ENCODE results near the gene CEACAM5.
A peak's percentile ranks its signal among the peaks of the same experiment; 100 is the strongest.
"Not testable (repeated sequence)": the region's sequence is repeated elsewhere in the genome, so short reads cannot be mapped to it uniquely, and the experiment has no call there.

The CEACAM5 gene

GRCh38 chr19:41740415-41741243 is 32.2 kb downstream of the CEACAM5 start:
- no peak for DNase-seq (ENCODE audit: low read depth in 2 of 2)

DNA sequence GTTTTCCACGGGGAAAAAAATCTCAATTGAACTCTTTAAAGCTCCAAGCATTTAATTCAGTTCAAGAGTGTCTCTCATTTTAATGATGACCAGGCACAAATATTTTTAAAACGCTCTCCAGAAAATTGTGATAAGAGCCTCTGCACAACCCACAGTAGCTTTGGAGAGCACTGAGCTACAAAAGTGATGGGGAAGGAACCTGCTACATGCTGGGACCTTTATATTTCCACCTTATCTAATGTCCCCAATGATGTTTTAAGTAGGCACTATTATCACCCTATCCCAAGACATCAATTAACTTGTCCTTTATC is 32.8 kb downstream of the CEACAM5 start:
- no peak for DNase-seq (ENCODE audit: low read depth in 2 of 2)

- no peak for DNase-seq (ENCODE audit: low read depth in 2 of 2)
These were observed 36.4 kb downstream of the CEACAM5 start for GRCh38 chr19:41744850-41745249.

DNA sequence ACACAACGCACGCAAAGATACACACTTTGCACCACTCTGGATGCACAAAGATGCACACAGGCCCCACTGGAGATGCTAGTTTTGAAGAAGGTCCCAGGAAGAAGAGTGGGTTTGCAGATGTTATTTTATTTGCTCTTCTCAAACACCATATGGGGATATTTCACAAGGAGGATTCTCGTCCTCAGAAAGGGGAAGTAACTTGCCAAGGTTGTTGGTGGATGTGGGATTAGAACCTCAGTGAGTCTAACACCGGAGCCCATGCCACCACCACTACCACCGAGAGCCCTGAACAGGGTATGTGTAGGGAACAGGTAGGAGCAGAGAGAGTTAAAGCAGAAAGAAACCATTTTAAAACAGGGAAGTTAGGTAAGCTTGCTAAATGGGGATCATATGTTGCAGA is 37.3 kb downstream of the CEACAM5 start:
- no peak for DNase-seq (ENCODE audit: low read depth in 2 of 2)

- DNase-seq (ENCODE audit: low read depth in 2 of 2): peak in 1 of 2 donors; percentile 7
These were observed 38.3 kb downstream of the CEACAM5 start for GRCh38 chr19:41746593-41747227.

- DNase-seq (ENCODE audit: low read depth in 2 of 2): no peak
These were observed 39.6 kb downstream of the CEACAM5 start for GRCh38 chr19:41748012-41748411.

DNA sequence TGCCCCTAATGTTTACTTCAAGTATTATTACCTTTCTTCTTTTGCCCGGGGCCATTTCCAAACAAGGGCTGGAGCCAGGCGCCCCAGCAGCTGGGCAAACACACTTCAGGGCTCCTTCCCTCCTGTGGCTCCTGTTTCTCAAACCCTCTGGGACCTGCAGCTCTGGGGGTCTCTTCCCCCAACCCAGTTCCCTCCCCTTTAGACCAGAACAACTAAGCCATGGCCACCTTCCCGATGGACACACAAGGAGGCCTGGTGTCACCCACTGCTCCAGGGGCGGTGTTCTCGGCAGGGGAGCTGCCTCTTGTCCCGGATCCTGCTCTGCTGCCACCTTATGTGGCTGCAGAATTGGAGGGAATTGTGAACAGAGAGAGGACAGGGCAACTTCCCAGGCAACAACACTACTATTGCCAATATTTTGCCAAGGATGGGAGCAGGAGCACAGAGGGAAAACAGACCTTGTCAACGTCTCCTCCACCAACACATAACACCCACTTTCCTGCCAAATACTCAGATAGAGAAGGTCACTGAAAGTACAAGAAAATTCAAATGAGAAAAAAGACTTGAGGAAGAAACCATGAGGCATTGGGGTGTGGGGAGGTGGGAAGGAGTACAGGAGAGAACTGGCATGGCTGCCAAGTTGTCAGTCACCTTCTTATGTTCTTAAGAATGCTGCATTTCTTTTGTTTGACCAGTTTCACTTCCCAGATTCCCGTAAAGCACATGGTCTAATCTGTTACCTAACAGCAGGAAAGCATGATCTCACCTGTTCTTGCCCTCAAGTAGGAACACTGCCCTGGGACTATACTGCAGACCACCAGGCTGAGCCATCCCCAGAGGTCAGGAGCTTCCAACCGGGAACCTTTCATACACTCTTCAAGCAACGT is 42.1 kb downstream of the CEACAM5 start:
- DNase-seq (ENCODE audit: low read depth in 2 of 2): not testable (repeated sequence)

- DNase-seq (ENCODE audit: low read depth in 2 of 2): peak; percentile 56 to 62
These were observed 44.7 kb downstream of the CEACAM5 start for GRCh38 chr19:41753159-41753558.

GRCh38 chr19:41753936-41754529 is 45.6 kb downstream of the CEACAM5 start:
- DNase-seq (ENCODE audit: low read depth in 2 of 2): peak; percentile 39 to 43

DNA sequence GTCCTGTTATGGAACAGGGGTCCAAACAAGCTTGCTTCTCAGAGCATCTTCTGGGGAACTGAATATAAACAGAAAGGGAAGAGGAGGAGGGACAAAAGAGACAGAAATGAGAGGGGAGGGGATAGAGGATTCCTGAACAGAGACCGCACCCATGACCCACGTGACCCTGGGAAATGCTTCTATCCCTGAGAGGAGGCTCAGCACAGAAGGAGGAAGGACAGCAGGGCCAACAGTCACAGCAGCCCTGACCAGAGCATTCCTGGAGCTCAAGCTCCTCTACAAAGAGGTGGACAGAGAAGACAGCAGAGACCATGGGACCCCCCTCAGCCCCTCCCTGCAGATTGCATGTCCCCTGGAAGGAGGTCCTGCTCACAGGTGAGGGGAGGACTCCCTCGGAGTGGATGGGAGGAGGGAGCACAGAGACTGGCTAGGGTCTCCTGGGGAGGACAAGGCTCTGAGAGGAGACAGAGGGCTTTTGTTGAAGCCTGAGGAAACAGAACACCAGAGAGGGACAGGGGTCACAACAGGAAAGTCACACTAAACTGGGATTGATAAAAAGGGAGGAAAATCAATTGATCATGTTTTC is 47.0 kb downstream of the CEACAM5 start, which contains the start of gene CEACAM6:
TSS of gene CEACAM6 (plus strand) at position 203 of the 586 bp plus-strand sequence. CDS start at position 312, 109 bp downstream.
- no peak for DNase-seq (ENCODE audit: low read depth in 2 of 2)

- no peak for DNase-seq (ENCODE audit: low read depth in 2 of 2)
These were observed 50.4 kb downstream of the CEACAM5 start for GRCh38 chr19:41758846-41759245.

GRCh38 chr19:41767115-41767514 is 58.7 kb downstream of the CEACAM5 start:
- DNase-seq (ENCODE audit: low read depth in 2 of 2): no peak

GRCh38 chr19:41768105-41768504 is 59.7 kb downstream of the CEACAM5 start:
- not testable (repeated sequence) for DNase-seq (ENCODE audit: low read depth in 2 of 2)

DNA sequence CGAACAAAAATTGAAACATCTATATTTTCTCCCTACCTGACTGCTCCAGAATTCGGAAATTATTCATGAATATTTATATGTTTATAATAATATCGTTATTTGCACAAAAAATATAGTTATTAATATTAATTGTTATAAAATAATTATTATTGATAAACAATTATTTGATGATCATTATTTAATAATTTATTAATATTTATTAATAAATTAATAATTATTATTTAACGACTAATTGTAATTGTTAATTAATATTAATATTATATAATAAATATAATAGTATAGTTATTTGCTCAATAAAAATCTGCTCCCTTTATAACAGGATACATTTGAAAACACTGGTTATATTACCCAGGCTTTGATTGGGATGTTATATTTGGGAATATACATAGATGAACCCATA is 61.2 kb downstream of the CEACAM5 start:
- DNase-seq (ENCODE audit: low read depth in 2 of 2): no peak

DNA sequence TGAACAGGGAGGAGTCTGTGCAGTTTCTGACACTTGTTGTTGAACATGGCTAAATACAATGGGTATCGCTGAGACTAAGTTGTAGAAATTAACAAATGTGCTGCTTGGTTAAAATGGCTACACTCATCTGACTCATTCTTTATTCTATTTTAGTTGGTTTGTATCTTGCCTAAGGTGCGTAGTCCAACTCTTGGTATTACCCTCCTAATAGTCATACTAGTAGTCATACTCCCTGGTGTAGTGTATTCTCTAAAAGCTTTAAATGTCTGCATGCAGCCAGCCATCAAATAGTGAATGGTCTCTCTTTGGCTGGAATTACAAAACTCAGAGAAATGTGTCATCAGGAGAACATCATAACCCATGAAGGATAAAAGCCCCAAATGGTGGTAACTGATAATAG is 63.0 kb downstream of the CEACAM5 start:
- no peak for DNase-seq (ENCODE audit: low read depth in 2 of 2)

- DNase-seq (ENCODE audit: low read depth in 2 of 2): no peak
These were observed 66.1 kb downstream of the CEACAM5 start for GRCh38 chr19:41774515-41774980.

DNA sequence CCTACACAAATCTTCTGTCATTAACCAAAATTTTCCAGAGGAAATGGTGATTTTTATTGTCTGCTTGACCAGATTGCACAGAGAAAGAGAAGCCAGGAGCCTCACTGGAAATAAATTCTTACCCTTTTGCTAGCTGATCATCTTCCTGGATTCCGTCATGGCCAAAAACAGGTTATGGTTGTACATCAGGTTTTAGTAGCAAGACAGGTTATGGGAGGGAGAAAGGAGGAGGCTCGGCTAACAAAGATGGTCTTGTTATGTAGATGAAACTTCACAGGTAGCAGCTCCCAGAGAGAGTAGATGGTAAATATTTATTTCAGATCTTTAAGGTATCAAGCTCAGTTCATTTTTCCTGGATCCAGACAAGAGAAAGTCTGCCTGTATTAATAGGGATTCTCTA is 68.3 kb downstream of the CEACAM5 start:
- no peak for DNase-seq (ENCODE audit: low read depth in 2 of 2)

Measured in stimulated activated CD8-positive, alpha-beta memory T cell treated with anti-CD3 and anti-CD28 coated beads, Interleukin-7, amount 100 ng/mL, for 1 hour (primary cell).